Left ventricle myocardium inferior (tissue), 1 donor: ENCODE data around the gene ZNF593OS. TPM values are rescaled to one million over a fixed set of nuclear protein-coding genes. Genes with fewer than 3 reads are reported as not detected.

Source experiments
- DNase-seq: peaks from one replicate; pipeline ENCODE4 v3.0.0-alpha.2; 2020
- H3K27ac ChIP-seq: fragments of 200-600 bp; replicated peaks from 2 replicates; pipeline ENCODE4 v1.8.0; 2021
- H3K27me3 ChIP-seq: fragments of 200-600 bp; 2 replicates; pipeline ENCODE4 v1.8.0; 2021; ENCODE audit warnings: low read depth
- H3K36me3 ChIP-seq: fragments of 200-600 bp; 2 replicates; pipeline ENCODE4 v1.8.0; 2021
- H3K4me1 ChIP-seq: fragments of 200-600 bp; 2 replicates; pipeline ENCODE4 v1.8.0; 2021
- H3K4me3 ChIP-seq: fragments of 200-600 bp; 2 replicates; pipeline ENCODE4 v1.8.0; 2021; ENCODE audit warnings: mild to moderate bottlenecking, moderate library complexity
- H3K9me3 ChIP-seq: fragments of 200-600 bp; replicated peaks from 2 replicates; pipeline ENCODE4 v1.8.0; 2021
- intact Hi-C: fragments of 100-400 bp; cut with micrococcal nuclease; formaldehyde crosslinking; loops from one replicate; pipeline ENCODE4 v1.11.0; 2022
- total RNA-seq: library from RNA; stranded (reverse); fragmentation: NEBNext Ultra II Directional; extraction: Animal tissue kit (Norgen Biotek cat#: 25700); gene quantifications from one replicate; pipeline ENCODE4 v1.2.1, GENCODE V29; 2021
- TF ChIP-seq, protein P1 (sequence below): fragments of 200-600 bp; IDR thresholded peaks from 2 replicates; pipeline ENCODE4 v1.8.0; 2021; ENCODE audit warnings: antibody characterized with exemption, mild to moderate bottlenecking, borderline replicate concordance
- donor health status: DM: no; HTN: yes; CAD: no; lungs with severe emphysema.

The ZNF593OS gene
- total RNA-seq, 1 donor from 2014 or later, result not detected

DNA sequence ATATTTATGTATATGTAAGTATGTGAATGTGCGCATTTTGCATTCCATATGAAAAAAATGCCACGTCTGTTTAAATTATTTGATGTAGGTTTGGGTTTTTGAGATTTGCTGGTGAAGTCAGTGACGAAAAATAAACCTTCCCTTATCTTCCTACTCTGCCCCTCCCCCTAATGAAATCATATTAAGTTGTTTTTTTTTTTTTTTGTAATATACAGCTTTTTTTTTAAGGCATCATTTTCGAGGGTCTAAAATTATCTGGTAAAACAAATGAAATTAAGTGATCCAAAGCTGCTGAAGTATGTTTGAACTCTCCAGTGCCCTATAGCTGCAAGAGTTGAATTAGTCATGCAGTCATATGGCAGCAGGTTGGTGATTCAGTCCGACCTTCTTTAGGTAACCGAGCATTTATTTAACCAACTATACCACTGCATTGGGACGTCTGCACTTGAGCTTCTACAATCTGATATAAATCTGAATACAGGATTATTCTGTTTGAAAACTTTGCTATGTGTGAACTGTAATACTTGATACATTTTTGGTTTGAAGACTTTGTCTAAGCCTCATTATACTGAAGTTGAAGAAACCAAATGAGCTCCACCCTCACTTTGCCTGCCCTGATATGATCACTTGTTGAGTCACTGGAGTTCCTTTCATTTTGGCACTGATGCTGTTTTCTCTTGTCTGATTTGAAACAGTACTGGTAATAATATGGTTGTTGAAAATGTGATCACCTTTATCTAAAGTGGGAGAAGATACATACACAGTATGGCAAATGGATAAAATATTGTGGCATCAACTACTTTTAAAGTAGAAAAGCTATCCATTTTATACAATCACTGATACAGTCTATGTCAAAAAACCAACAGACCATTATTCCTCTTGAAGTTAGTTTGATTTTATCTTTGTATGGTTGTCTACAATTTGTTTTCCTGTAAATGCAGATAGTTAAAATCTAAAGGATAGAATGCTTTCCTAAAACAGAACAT is 48.4 kb downstream of the ZNF593OS start:
- Histone ChIP-seq H3K27me3 (no peaks in the 10 kb centered on the region), H3K4me1 (peaks cover 76% of the 10 kb centered on the region), H3K4me3 (no peak overlapping the region), H3K36me3 (peaks cover 29% of the 10 kb centered on the region), H3K27ac (peak overlapping the region; percentile 65), H3K9me3 (no peaks in the 10 kb centered on the region)
- TF ChIP-seq, protein P1, sequence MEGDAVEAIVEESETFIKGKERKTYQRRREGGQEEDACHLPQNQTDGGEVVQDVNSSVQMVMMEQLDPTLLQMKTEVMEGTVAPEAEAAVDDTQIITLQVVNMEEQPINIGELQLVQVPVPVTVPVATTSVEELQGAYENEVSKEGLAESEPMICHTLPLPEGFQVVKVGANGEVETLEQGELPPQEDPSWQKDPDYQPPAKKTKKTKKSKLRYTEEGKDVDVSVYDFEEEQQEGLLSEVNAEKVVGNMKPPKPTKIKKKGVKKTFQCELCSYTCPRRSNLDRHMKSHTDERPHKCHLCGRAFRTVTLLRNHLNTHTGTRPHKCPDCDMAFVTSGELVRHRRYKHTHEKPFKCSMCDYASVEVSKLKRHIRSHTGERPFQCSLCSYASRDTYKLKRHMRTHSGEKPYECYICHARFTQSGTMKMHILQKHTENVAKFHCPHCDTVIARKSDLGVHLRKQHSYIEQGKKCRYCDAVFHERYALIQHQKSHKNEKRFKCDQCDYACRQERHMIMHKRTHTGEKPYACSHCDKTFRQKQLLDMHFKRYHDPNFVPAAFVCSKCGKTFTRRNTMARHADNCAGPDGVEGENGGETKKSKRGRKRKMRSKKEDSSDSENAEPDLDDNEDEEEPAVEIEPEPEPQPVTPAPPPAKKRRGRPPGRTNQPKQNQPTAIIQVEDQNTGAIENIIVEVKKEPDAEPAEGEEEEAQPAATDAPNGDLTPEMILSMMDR, result no peak
- intact Hi-C loops, result no loop called here
- DNase-seq, result no peak

- no peak for DNase-seq
- Histone ChIP-seq H3K9me3 (no peaks in the 10 kb centered on the region), H3K36me3 (peaks cover 41% of the 10 kb centered on the region), H3K27me3 (no peaks in the 10 kb centered on the region), H3K4me1 (peaks cover 68% of the 10 kb centered on the region), H3K27ac (peak overlapping the region; percentile 65), H3K4me3 (no peak overlapping the region)
- TF ChIP-seq, protein P1, result no peak
- intact Hi-C loops, result no loop called here
These were observed 49.5 kb downstream of the ZNF593OS start for GRCh38 chr1:26121854-26122773.

DNA sequence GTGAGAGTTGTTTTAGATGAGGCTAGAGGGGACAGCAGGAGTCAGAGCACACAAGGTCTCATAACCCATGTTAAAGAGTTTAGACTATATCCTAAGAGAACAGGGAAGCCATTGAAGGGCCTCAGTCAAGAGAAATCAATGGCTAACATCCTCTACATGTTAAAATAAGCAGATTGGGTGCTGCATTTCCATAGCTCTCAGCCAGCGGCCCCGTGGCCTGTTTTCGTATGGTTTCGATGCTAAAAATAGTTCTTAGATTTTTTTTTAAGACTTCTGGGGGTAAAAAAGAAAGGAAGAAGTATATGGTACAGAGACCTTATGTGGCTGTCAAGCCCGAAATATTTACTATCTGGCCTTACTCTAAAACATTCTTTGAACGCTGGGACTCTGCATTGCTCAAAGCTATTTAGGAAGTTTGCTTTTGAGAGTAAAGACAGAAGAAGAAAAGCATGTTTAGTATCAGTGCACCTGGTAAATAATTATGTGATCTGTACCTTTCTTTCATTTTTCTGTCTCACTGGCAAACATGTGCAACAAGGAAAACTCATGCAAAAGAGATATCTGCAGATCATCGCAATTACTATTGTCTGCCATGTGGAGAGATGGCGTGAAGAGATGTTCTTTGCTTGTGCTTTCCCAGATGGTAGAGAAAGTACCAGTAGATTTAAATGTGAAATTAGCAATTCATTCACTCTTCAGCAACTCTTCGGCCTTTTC is 51.6 kb downstream of the ZNF593OS start:
- no peak for DNase-seq
- Histone ChIP-seq H3K36me3 (peaks cover 61% of the 10 kb centered on the region), H3K27ac (peak overlapping the region; percentile 38), H3K9me3 (no peaks in the 10 kb centered on the region), H3K4me3 (no peak overlapping the region), H3K27me3 (no peaks in the 10 kb centered on the region), H3K4me1 (peaks cover 63% of the 10 kb centered on the region)
- intact Hi-C loops, result no loop called here
- TF ChIP-seq, protein P1, result no peak

Other genes starting within 250 kb of the ZNF593OS start
- gene PAFAH2, start 173.8 kb downstream of the ZNF593OS start, total RNA-seq, result 10.6 TPM
- 11.3 TPM for gene EXTL1, start 150.1 kb downstream of the ZNF593OS start, total RNA-seq
- 7.1 TPM for gene SLC30A2, start 125.7 kb downstream of the ZNF593OS start, total RNA-seq
- gene TRIM63, start 104.2 kb downstream of the ZNF593OS start, total RNA-seq, result 203 TPM
- gene PDIK1L, start 60.0 kb downstream of the ZNF593OS start, total RNA-seq, result 4.2 TPM
- gene FAM110D, start 12.8 kb downstream of the ZNF593OS start, total RNA-seq, result 3.1 TPM
- gene C1orf232, start 2.9 kb downstream of the ZNF593OS start, total RNA-seq, result not detected
- gene ZNF593, start 1.9 kb downstream of the ZNF593OS start, total RNA-seq, result 13.7 TPM
- gene CNKSR1, start 5.7 kb upstream of the ZNF593OS start, total RNA-seq, result 1.8 TPM
- gene CATSPER4, start 18.8 kb upstream of the ZNF593OS start, total RNA-seq, result not detected
- 71.2 TPM for gene CEP85, start 62.4 kb upstream of the ZNF593OS start, total RNA-seq
- gene SH3BGRL3, start 108.3 kb upstream of the ZNF593OS start, total RNA-seq, result 32.1 TPM
- gene UBXN11, start 134.8 kb upstream of the ZNF593OS start, total RNA-seq, result 11.6 TPM
- 2.4 TPM for gene CD52, start 146.1 kb upstream of the ZNF593OS start, total RNA-seq
- gene CRYBG2, start 182.3 kb upstream of the ZNF593OS start, total RNA-seq, result not detected
- gene ZNF683, start 200.9 kb upstream of the ZNF593OS start, total RNA-seq, result not detected
- not detected for gene LIN28A, start 239.0 kb upstream of the ZNF593OS start, total RNA-seq